ENCODE data around the gene SPANXN2. TPM values are rescaled to one million over a fixed set of nuclear protein-coding genes. Genes with fewer than 3 reads are reported as not detected.

SPANXN2 gene
- polyA plus RNA-seq, 3 donors, result not detected

DNA sequence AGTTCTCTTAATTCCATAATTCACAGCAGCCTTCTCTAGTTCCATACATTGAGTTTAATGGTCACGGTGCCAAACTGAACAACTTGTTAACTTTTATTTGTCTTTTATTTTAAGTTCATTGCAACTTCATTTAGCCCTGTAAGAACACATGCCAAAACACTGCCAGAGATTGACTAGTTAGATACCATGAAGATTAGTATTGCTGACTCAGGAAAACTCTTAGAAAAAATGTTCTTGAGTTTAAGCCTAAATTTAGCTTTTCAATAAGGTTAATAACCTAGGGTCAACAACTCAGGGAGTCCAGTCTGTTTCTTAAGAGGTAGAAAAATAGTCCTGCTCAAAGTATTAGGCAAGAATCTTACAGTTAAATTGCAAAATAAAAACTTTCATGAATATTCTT lies 25.7 kb downstream of the SPANXN2 start:
- no peak overlapping the region for H3K9ac ChIP-seq (ENCODE audit: insufficient read depth, low read length, poor library complexity, severe bottlenecking)
- H3K4me3 ChIP-seq (replicated peaks in 1 of 3; ENCODE audit: low read depth in 2 of 3, low read length in 3 of 3), result no peak overlapping the region
- TF ChIP-seq, protein P1, sequence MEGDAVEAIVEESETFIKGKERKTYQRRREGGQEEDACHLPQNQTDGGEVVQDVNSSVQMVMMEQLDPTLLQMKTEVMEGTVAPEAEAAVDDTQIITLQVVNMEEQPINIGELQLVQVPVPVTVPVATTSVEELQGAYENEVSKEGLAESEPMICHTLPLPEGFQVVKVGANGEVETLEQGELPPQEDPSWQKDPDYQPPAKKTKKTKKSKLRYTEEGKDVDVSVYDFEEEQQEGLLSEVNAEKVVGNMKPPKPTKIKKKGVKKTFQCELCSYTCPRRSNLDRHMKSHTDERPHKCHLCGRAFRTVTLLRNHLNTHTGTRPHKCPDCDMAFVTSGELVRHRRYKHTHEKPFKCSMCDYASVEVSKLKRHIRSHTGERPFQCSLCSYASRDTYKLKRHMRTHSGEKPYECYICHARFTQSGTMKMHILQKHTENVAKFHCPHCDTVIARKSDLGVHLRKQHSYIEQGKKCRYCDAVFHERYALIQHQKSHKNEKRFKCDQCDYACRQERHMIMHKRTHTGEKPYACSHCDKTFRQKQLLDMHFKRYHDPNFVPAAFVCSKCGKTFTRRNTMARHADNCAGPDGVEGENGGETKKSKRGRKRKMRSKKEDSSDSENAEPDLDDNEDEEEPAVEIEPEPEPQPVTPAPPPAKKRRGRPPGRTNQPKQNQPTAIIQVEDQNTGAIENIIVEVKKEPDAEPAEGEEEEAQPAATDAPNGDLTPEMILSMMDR (IDR thresholded peaks at IDR 0.05), result no peak
- no peak overlapping the region for H3K27ac Mint-ChIP-seq
- H4K20me1 ChIP-seq (ENCODE audit: insufficient read depth, low read length), result no peaks in the 10 kb centered on the region
- H3K36me3 Mint-ChIP-seq, result no peaks in the 10 kb centered on the region
- no peaks in the 10 kb centered on the region for H3K4me1 ChIP-seq (ENCODE audit: control insufficient read depth in 1 of 2, insufficient read depth in 2 of 2, low read length in 2 of 2)
- H3K79me2 ChIP-seq (ENCODE audit: insufficient read depth, low read length), result no peaks in the 10 kb centered on the region
- no peak overlapping the region for H3K4me3 Mint-ChIP-seq
- H3K4me2 ChIP-seq (replicated peaks; ENCODE audit: extremely low read depth, low read length, poor library complexity, severe bottlenecking), result no peak overlapping the region
- peaks cover 0 to 7% (median 0%) of the 10 kb centered on the region in 7 donors for H3K9me3 Mint-ChIP-seq
- H3K27me3 Mint-ChIP-seq (ENCODE audit: low read depth in 3 of 3), result no peaks in the 10 kb centered on the region
- DNase-seq, result no peak
- no peak overlapping the region for H2AFZ ChIP-seq (ENCODE audit: insufficient read depth, low read depth, low read length, poor library complexity, severe bottlenecking)
- peaks cover 2% of the 10 kb centered on the region for H3K4me1 Mint-ChIP-seq
- no peaks in the 10 kb centered on the region for H3K27me3 ChIP-seq (ENCODE audit: control insufficient read depth in 2 of 2, insufficient read depth in 2 of 2, low read length in 2 of 2)
- WGBS (ENCODE audit: insufficient coverage), result no CpG with 5 or more reads among the region's 1 CpG
- H3K9me3 ChIP-seq (replicated peaks in 1 of 2; ENCODE audit: control insufficient read depth in 1 of 2, insufficient read depth in 1 of 2, low read length in 2 of 2), result no peaks in the 10 kb centered on the region
- no peaks in the 10 kb centered on the region for H3K36me3 ChIP-seq (replicated peaks in 1 of 2; ENCODE audit: control insufficient read depth in 1 of 2, insufficient read depth in 2 of 2, low read length in 2 of 2)
- no peak overlapping the region for H3K27ac ChIP-seq (ENCODE audit: low read depth in 1 of 2, low read length in 2 of 2)
- intact Hi-C loops (cut with micrococcal nuclease), result no loop called here

GRCh38 chrX:143683486-143683885 lies 37.1 kb downstream of the SPANXN2 start:
- H2AFZ ChIP-seq (ENCODE audit: insufficient read depth, low read depth, low read length, poor library complexity, severe bottlenecking), result no peak overlapping the region
- no peaks in the 10 kb centered on the region for H3K79me2 ChIP-seq (ENCODE audit: insufficient read depth, low read length)
- H3K9me3 Mint-ChIP-seq, result peaks cover 0 to 3% (median 1%) of the 10 kb centered on the region in 7 donors
- no peaks in the 10 kb centered on the region for H3K36me3 ChIP-seq (replicated peaks in 1 of 2; ENCODE audit: control insufficient read depth in 1 of 2, insufficient read depth in 2 of 2, low read length in 2 of 2)
- no CpG with 5 or more reads among the region's 3 CpGs for WGBS (ENCODE audit: insufficient coverage)
- no peaks in the 10 kb centered on the region for H3K27me3 ChIP-seq (ENCODE audit: control insufficient read depth in 2 of 2, insufficient read depth in 2 of 2, low read length in 2 of 2)
- H3K9me3 ChIP-seq (replicated peaks in 1 of 2; ENCODE audit: control insufficient read depth in 1 of 2, insufficient read depth in 1 of 2, low read length in 2 of 2), result no peaks in the 10 kb centered on the region
- no peak overlapping the region for H3K27ac Mint-ChIP-seq
- no peaks in the 10 kb centered on the region for H3K36me3 Mint-ChIP-seq
- no peak overlapping the region for H3K27ac ChIP-seq (ENCODE audit: low read depth in 1 of 2, low read length in 2 of 2)
- intact Hi-C loops (cut with micrococcal nuclease), result no loop called here
- TF ChIP-seq, protein P1 (IDR thresholded peaks at IDR 0.05), result no peak
- peaks cover 0 to 2% (median 0%) of the 10 kb centered on the region in 3 donors for H3K27me3 Mint-ChIP-seq (ENCODE audit: low read depth in 3 of 3)
- no peaks in the 10 kb centered on the region for H3K4me1 Mint-ChIP-seq
- no peak overlapping the region for H3K4me3 ChIP-seq (replicated peaks in 1 of 3; ENCODE audit: low read depth in 2 of 3, low read length in 3 of 3)
- no peak for DNase-seq
- no peak overlapping the region for H3K9ac ChIP-seq (ENCODE audit: insufficient read depth, low read length, poor library complexity, severe bottlenecking)
- no peak overlapping the region for H3K4me3 Mint-ChIP-seq
- H4K20me1 ChIP-seq (ENCODE audit: insufficient read depth, low read length), result no peaks in the 10 kb centered on the region
- H3K4me1 ChIP-seq (ENCODE audit: control insufficient read depth in 1 of 2, insufficient read depth in 2 of 2, low read length in 2 of 2), result no peaks in the 10 kb centered on the region
- no peak overlapping the region for H3K4me2 ChIP-seq (replicated peaks; ENCODE audit: extremely low read depth, low read length, poor library complexity, severe bottlenecking)
